Endothelial cell of umbilical vein (primary cell): ENCODE data around the gene CORO7.

Source experiments
- CTCF ChIP-seq, 2 donors: IDR thresholded peaks; 1 replicate in 1 of 2; 2 replicates in 1 of 2; pipeline ENCODE4 v1.5.1; 2011; ENCODE audit warnings: low read length in 2 of 2, mild to moderate bottlenecking in 2 of 2, moderate library complexity in 2 of 2, control low read depth in 1 of 2, inconsistent platforms in 1 of 2, low read depth in 1 of 2; ENCODE audit not compliant: insufficient read depth in 1 of 2; ENCODE audit errors: extremely low read depth in 1 of 2
- EZH2 ChIP-seq: IDR thresholded peaks from 2 replicates; pipeline ENCODE4 v1.6.1; 2012; ENCODE audit warnings: borderline replicate concordance, low read depth, mild to moderate bottlenecking, moderate library complexity, low read length, inconsistent platforms; ENCODE audit not compliant: severe bottlenecking
- FOS ChIP-seq: IDR thresholded peaks from 2 replicates; pipeline ENCODE4 v1.6.1; 2011; ENCODE audit warnings: mild to moderate bottlenecking, low read length, moderate library complexity, borderline replicate concordance; ENCODE audit not compliant: insufficient read depth
- JUN ChIP-seq: IDR thresholded peaks from 2 replicates; pipeline ENCODE4 v1.6.1; 2011; ENCODE audit warnings: borderline replicate concordance, low read depth; ENCODE audit not compliant: insufficient read length, insufficient read depth
- MAX ChIP-seq: IDR thresholded peaks from 2 replicates; pipeline ENCODE4 v1.6.1; 2011; ENCODE audit not compliant: insufficient read depth, insufficient read length
- MYC ChIP-seq: IDR thresholded peaks from one replicate; pipeline ENCODE4 v1.6.1; 2011; ENCODE audit warnings: mild to moderate bottlenecking, low read depth, low read length
- POLR2A ChIP-seq: IDR thresholded peaks from 2 replicates; pipeline ENCODE4 v1.6.1; 2012; ENCODE audit warnings: low read depth, mild to moderate bottlenecking, control low read depth, low read length
- POLR2AphosphoS5 ChIP-seq: IDR thresholded peaks from 2 replicates; pipeline ENCODE4 v1.6.1; 2012; ENCODE audit warnings: low read depth, mild to moderate bottlenecking, control low read depth, low read length, moderate library complexity; ENCODE audit not compliant: insufficient read depth

- no peak for TF ChIP-seq POLR2AphosphoS5
- TF ChIP-seq EZH2: no peak
- no peak for TF ChIP-seq MYC
- no peak for TF ChIP-seq CTCF (IDR thresholded peaks at IDR 0.05; ENCODE audit: extremely low read depth in 1 of 2, insufficient read depth in 1 of 2, low read depth in 1 of 2, low read length in 2 of 2)
- no peak for TF ChIP-seq POLR2A
- TF ChIP-seq JUN: no peak
- no peak for TF ChIP-seq MAX
- TF ChIP-seq FOS: no peak
Measured at GRCh38 chr16:4316108-4316863, 100.1 kb downstream of the CORO7 start.
